ENCODE measurements around the gene MICAL1.

The MICAL1 gene

GRCh38 chr6:109455437-109456110 is at the start of gene MICAL1:
Gene MICAL1 (minus strand): TSS chr6:109455772. CDS start chr6:109454196, 1,576 bp downstream.
- H3K4me1 ChIP-seq (ENCODE audit: control insufficient read depth, insufficient read depth, low read length) = peaks cover 23% of the 10 kb centered on the region
- H3K4me3 ChIP-seq (ENCODE audit: low read depth, low read length) = peak within 1 kb of the TSS; percentile 94
- H3K36me3 ChIP-seq (ENCODE audit: control insufficient read depth, insufficient read depth, low read length) = peaks cover 26% of the 10 kb centered on the region
- H3K9me3 ChIP-seq (ENCODE audit: control insufficient read depth, insufficient read depth, low read length) = no peaks in the 10 kb centered on the region
- H3K27me3 ChIP-seq (ENCODE audit: control insufficient read depth, insufficient read depth, low read length) = no peaks in the 10 kb centered on the region
- peak within 1 kb of the TSS; percentile 54 for H3K9ac ChIP-seq (ENCODE audit: low read depth, low read length)

- no peak overlapping the region for H3K4me3 ChIP-seq (ENCODE audit: low read depth, low read length)
- no peaks in the 10 kb centered on the region for H3K36me3 ChIP-seq (ENCODE audit: control insufficient read depth, insufficient read depth, low read length)
- no peak overlapping the region for H3K9ac ChIP-seq (ENCODE audit: low read depth, low read length)
- H3K9me3 ChIP-seq (ENCODE audit: control insufficient read depth, insufficient read depth, low read length) = no peaks in the 10 kb centered on the region
- H3K27me3 ChIP-seq (ENCODE audit: control insufficient read depth, insufficient read depth, low read length) = no peaks in the 10 kb centered on the region
- peaks cover 5% of the 10 kb centered on the region for H3K4me1 ChIP-seq (ENCODE audit: control insufficient read depth, insufficient read depth, low read length)
Observed at GRCh38 chr6:109503327-109504224, 48.0 kb upstream of the MICAL1 start.

- H3K27me3 ChIP-seq (ENCODE audit: control insufficient read depth, insufficient read depth, low read length) = no peaks in the 10 kb centered on the region
- no peaks in the 10 kb centered on the region for H3K9me3 ChIP-seq (ENCODE audit: control insufficient read depth, insufficient read depth, low read length)
- H3K4me3 ChIP-seq (ENCODE audit: low read depth, low read length) = no peak overlapping the region
Observed at GRCh38 chr6:109498936-109499335, 43.4 kb upstream of the MICAL1 start.

GRCh38 chr6:109498052-109498451 is 42.5 kb upstream of the MICAL1 start:
- no peak overlapping the region for H3K4me3 ChIP-seq (ENCODE audit: low read depth, low read length)
- H3K27me3 ChIP-seq (ENCODE audit: control insufficient read depth, insufficient read depth, low read length) = no peaks in the 10 kb centered on the region
- peaks cover 9% of the 10 kb centered on the region for H3K4me1 ChIP-seq (ENCODE audit: control insufficient read depth, insufficient read depth, low read length)
- H3K9me3 ChIP-seq (ENCODE audit: control insufficient read depth, insufficient read depth, low read length) = no peaks in the 10 kb centered on the region
- no peak overlapping the region for H3K9ac ChIP-seq (ENCODE audit: low read depth, low read length)
- no peaks in the 10 kb centered on the region for H3K36me3 ChIP-seq (ENCODE audit: control insufficient read depth, insufficient read depth, low read length)

More at GRCh38 chr6:109498936-109499335, 43.4 kb upstream of the MICAL1 start:
- Histone ChIP-seq H3K9ac (ENCODE audit: low read depth, low read length) (no peak overlapping the region), H3K4me1 (ENCODE audit: control insufficient read depth, insufficient read depth, low read length) (peaks cover 5% of the 10 kb centered on the region), H3K36me3 (ENCODE audit: control insufficient read depth, insufficient read depth, low read length) (no peaks in the 10 kb centered on the region)

GRCh38 chr6:109496036-109496772 is 40.6 kb upstream of the MICAL1 start:
- H3K4me3 ChIP-seq (ENCODE audit: low read depth, low read length) = no peak overlapping the region
- H3K36me3 ChIP-seq (ENCODE audit: control insufficient read depth, insufficient read depth, low read length) = no peaks in the 10 kb centered on the region
- H3K9me3 ChIP-seq (ENCODE audit: control insufficient read depth, insufficient read depth, low read length) = no peaks in the 10 kb centered on the region
- no peak overlapping the region for H3K9ac ChIP-seq (ENCODE audit: low read depth, low read length)
- no peaks in the 10 kb centered on the region for H3K27me3 ChIP-seq (ENCODE audit: control insufficient read depth, insufficient read depth, low read length)
- peaks cover 18% of the 10 kb centered on the region for H3K4me1 ChIP-seq (ENCODE audit: control insufficient read depth, insufficient read depth, low read length)

- no peaks in the 10 kb centered on the region for H3K36me3 ChIP-seq (ENCODE audit: control insufficient read depth, insufficient read depth, low read length)
- H3K9me3 ChIP-seq (ENCODE audit: control insufficient read depth, insufficient read depth, low read length) = no peaks in the 10 kb centered on the region
- no peak overlapping the region for H3K9ac ChIP-seq (ENCODE audit: low read depth, low read length)
- H3K4me3 ChIP-seq (ENCODE audit: low read depth, low read length) = no peak overlapping the region
- H3K27me3 ChIP-seq (ENCODE audit: control insufficient read depth, insufficient read depth, low read length) = no peaks in the 10 kb centered on the region
- peaks cover 25% of the 10 kb centered on the region for H3K4me1 ChIP-seq (ENCODE audit: control insufficient read depth, insufficient read depth, low read length)
Observed at GRCh38 chr6:109493865-109494264, 38.3 kb upstream of the MICAL1 start.

GRCh38 chr6:109491207-109491938 is 35.8 kb upstream of the MICAL1 start:
- Histone ChIP-seq H3K27me3 (ENCODE audit: control insufficient read depth, insufficient read depth, low read length) (no peaks in the 10 kb centered on the region), H3K9me3 (ENCODE audit: control insufficient read depth, insufficient read depth, low read length) (no peaks in the 10 kb centered on the region), H3K4me1 (ENCODE audit: control insufficient read depth, insufficient read depth, low read length) (peaks cover 25% of the 10 kb centered on the region), H3K4me3 (ENCODE audit: low read depth, low read length) (no peak overlapping the region), H3K36me3 (ENCODE audit: control insufficient read depth, insufficient read depth, low read length) (no peaks in the 10 kb centered on the region), H3K9ac (ENCODE audit: low read depth, low read length) (peak overlapping the region; percentile 8)

- Histone ChIP-seq H3K36me3 (ENCODE audit: control insufficient read depth, insufficient read depth, low read length) (no peaks in the 10 kb centered on the region), H3K9me3 (ENCODE audit: control insufficient read depth, insufficient read depth, low read length) (no peaks in the 10 kb centered on the region), H3K4me1 (ENCODE audit: control insufficient read depth, insufficient read depth, low read length) (peaks cover 25% of the 10 kb centered on the region), H3K9ac (ENCODE audit: low read depth, low read length) (peak overlapping the region; percentile 8), H3K4me3 (ENCODE audit: low read depth, low read length) (no peak overlapping the region), H3K27me3 (ENCODE audit: control insufficient read depth, insufficient read depth, low read length) (no peaks in the 10 kb centered on the region)
Observed at GRCh38 chr6:109490713-109491112, 35.1 kb upstream of the MICAL1 start.

- no peak overlapping the region for H3K9ac ChIP-seq (ENCODE audit: low read depth, low read length)
- no peaks in the 10 kb centered on the region for H3K27me3 ChIP-seq (ENCODE audit: control insufficient read depth, insufficient read depth, low read length)
- no peaks in the 10 kb centered on the region for H3K9me3 ChIP-seq (ENCODE audit: control insufficient read depth, insufficient read depth, low read length)
- peaks cover 25% of the 10 kb centered on the region for H3K4me1 ChIP-seq (ENCODE audit: control insufficient read depth, insufficient read depth, low read length)
- no peaks in the 10 kb centered on the region for H3K36me3 ChIP-seq (ENCODE audit: control insufficient read depth, insufficient read depth, low read length)
- no peak overlapping the region for H3K4me3 ChIP-seq (ENCODE audit: low read depth, low read length)
Observed at GRCh38 chr6:109488001-109488400, 32.4 kb upstream of the MICAL1 start.

- no peaks in the 10 kb centered on the region for H3K27me3 ChIP-seq (ENCODE audit: control insufficient read depth, insufficient read depth, low read length)
- H3K4me3 ChIP-seq (ENCODE audit: low read depth, low read length) = no peak overlapping the region
- peaks cover 17% of the 10 kb centered on the region for H3K4me1 ChIP-seq (ENCODE audit: control insufficient read depth, insufficient read depth, low read length)
- H3K9ac ChIP-seq (ENCODE audit: low read depth, low read length) = no peak overlapping the region
- no peaks in the 10 kb centered on the region for H3K9me3 ChIP-seq (ENCODE audit: control insufficient read depth, insufficient read depth, low read length)
- peaks cover 3% of the 10 kb centered on the region for H3K36me3 ChIP-seq (ENCODE audit: control insufficient read depth, insufficient read depth, low read length)
Observed at GRCh38 chr6:109486068-109486467, 30.5 kb upstream of the MICAL1 start.

Measured in iPS-15b (cell line).